Measurements from ENCODE around the gene PAWR. TPM values are rescaled to one million over a fixed set of nuclear protein-coding genes. Genes with fewer than 3 reads are reported as not detected.

Gene PAWR
- total and polyA plus RNA-seq, 9 of the 15 experiments (the other 6 are each of a cell fraction or from before 2014, with no cell fraction given): 0.82 TPM; not detected in 8

DNA sequence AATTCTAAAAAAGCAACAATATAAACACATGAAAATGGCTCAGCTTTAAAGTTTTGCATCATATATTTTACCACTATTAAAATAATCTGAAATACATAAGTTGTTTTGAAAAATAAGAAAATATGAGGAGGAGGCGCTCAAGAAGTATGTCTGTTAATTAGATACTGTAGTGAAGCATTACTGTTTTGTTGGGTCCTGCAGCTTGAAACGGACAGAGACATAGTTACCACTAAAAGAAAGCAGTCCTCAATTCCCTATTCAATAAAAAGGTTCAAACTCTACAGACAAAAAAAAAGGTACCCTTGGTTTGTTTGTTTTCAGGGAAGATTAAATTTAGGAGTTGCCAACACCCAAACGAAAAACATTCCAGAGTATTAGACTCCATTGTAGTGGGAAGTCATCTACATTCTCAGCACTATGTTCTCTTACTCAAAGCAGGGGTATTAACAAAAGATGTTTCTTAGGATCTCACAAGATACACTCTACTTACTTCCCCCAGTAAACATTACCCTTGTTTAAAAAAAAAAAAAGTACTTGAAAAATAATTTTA is 3.0 kb downstream of the PAWR start (continued):
- TF ChIP-seq SFPQ (IDR thresholded peaks at IDR 0.05; ENCODE audit: low read depth, low read length): no peak
- no peak for TF ChIP-seq ZNF407 (IDR thresholded peaks at IDR 0.05; ENCODE audit: low read depth)
- TF ChIP-seq RFX5 (IDR thresholded peaks at IDR 0.05; ENCODE audit: low read depth, low read length): no peak
- no peak for TF ChIP-seq PCBP2 (IDR thresholded peaks at IDR 0.05; ENCODE audit: low read depth, low read length, poor library complexity, severe bottlenecking)
- TF ChIP-seq NFIX (CRISPR knock-in tag; IDR thresholded peaks at IDR 0.05; ENCODE audit: low read depth): no peak

Measured in K562 (cell line).